ENCODE results near the gene RGR. TPM values are rescaled to one million over a fixed set of nuclear protein-coding genes. Genes with fewer than 3 reads are reported as not detected.

RGR gene
- total RNA-seq, 1 donor from 2014 or later = 0.19 TPM

DNA sequence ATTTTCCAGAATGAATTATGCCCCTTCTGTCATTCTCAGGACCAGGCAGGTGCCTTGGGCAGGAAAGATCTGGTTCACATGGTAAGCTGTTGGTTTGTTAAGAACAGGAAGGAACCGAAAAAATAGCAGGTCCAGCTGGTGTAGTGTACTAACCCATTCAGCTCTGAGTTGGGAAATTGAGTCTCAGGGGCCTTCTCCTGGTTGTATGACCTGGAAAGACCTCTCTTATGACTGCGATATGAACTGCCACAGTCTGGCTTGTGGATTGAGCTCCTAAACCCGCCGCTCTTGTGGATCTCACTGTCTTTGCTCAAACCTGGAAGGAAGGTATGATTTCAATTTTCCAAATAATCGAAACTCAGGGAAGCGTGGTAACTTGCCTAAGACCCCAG is 8.1 kb upstream of the RGR start:
- no peak overlapping the region for H3K4me3 ChIP-seq
- peaks cover 4% of the 10 kb centered on the region for H3K4me1 ChIP-seq
- H3K9me3 ChIP-seq (replicated peaks) = no peaks in the 10 kb centered on the region
- H3K36me3 ChIP-seq = no peaks in the 10 kb centered on the region
- TF ChIP-seq, protein P1, sequence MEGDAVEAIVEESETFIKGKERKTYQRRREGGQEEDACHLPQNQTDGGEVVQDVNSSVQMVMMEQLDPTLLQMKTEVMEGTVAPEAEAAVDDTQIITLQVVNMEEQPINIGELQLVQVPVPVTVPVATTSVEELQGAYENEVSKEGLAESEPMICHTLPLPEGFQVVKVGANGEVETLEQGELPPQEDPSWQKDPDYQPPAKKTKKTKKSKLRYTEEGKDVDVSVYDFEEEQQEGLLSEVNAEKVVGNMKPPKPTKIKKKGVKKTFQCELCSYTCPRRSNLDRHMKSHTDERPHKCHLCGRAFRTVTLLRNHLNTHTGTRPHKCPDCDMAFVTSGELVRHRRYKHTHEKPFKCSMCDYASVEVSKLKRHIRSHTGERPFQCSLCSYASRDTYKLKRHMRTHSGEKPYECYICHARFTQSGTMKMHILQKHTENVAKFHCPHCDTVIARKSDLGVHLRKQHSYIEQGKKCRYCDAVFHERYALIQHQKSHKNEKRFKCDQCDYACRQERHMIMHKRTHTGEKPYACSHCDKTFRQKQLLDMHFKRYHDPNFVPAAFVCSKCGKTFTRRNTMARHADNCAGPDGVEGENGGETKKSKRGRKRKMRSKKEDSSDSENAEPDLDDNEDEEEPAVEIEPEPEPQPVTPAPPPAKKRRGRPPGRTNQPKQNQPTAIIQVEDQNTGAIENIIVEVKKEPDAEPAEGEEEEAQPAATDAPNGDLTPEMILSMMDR (IDR thresholded peaks at IDR 0.05; ENCODE audit: borderline replicate concordance) = no peak
- DNase-seq = no peak
- H3K27me3 ChIP-seq (ENCODE audit: low read depth) = peaks cover 60% of the 10 kb centered on the region
- H3K27ac ChIP-seq (replicated peaks) = peak overlapping the region; percentile 41
- intact Hi-C loops (cut with micrococcal nuclease) = no loop called here

- peak; percentile 52 for DNase-seq
- Histone ChIP-seq H3K9me3 (replicated peaks) (no peaks in the 10 kb centered on the region), H3K27ac (replicated peaks) (peak overlapping the region; percentile 41), H3K4me1 (peaks cover 4% of the 10 kb centered on the region), H3K27me3 (ENCODE audit: low read depth) (peaks cover 55% of the 10 kb centered on the region), H3K36me3 (no peaks in the 10 kb centered on the region), H3K4me3 (no peak overlapping the region)
- intact Hi-C loops (cut with micrococcal nuclease) = no loop called here
- TF ChIP-seq, protein P1 (IDR thresholded peaks at IDR 0.05; ENCODE audit: borderline replicate concordance) = peak; percentile 32
Measured at GRCh38 chr10:84237199-84238051, 7.4 kb upstream of the RGR start.

DNA sequence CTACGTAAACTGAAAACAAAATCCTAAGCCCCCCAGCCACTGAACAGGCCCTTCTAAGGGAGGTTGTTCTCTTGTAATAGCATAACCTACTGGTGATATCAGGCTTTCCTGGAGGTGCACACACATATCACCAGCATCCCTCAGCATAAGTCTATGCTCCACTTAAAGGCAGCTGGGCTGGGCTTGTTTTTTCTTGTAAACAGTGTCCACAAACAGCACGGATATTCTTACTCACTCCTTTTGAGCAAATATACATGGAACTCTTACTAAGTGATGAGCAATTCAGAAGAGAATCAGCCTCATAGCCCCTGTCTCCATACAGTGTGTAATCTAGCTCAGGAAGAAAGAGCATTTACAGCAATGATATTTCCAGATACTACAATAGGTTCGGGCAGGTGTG is 5.9 kb upstream of the RGR start:
- peaks cover 47% of the 10 kb centered on the region for H3K27me3 ChIP-seq (ENCODE audit: low read depth)
- H3K9me3 ChIP-seq (replicated peaks) = no peaks in the 10 kb centered on the region
- intact Hi-C loops (cut with micrococcal nuclease) = no loop called here

GRCh38 chr10:84241185-84241790 is 3.6 kb upstream of the RGR start, which contains the start of gene LRIT1:
Gene LRIT1 (minus strand): TSS chr10:84241546. CDS start chr10:84241439, 107 bp downstream.
- H3K36me3 ChIP-seq = no peaks in the 10 kb centered on the region
- H3K27ac ChIP-seq (replicated peaks) = peak within 1 kb of the TSS; percentile 23
- TF ChIP-seq, protein P1 (IDR thresholded peaks at IDR 0.05; ENCODE audit: borderline replicate concordance) = no peak
- peaks cover 4% of the 10 kb centered on the region for H3K4me1 ChIP-seq
- no peak within 1 kb of the TSS for H3K4me3 ChIP-seq
- intact Hi-C loops (cut with micrococcal nuclease) = no loop called here
- DNase-seq = no peak
- no peaks in the 10 kb centered on the region for H3K9me3 ChIP-seq (replicated peaks)
- H3K27me3 ChIP-seq (ENCODE audit: low read depth) = peaks cover 26% of the 10 kb centered on the region

More for the DNA sequence above, 5.9 kb upstream of the RGR start:
- TF ChIP-seq, protein P1 (IDR thresholded peaks at IDR 0.05; ENCODE audit: borderline replicate concordance) = no peak
- H3K27ac ChIP-seq (replicated peaks) = no peak overlapping the region
- no peak overlapping the region for H3K4me3 ChIP-seq
- peaks cover 4% of the 10 kb centered on the region for H3K4me1 ChIP-seq
- no peaks in the 10 kb centered on the region for H3K36me3 ChIP-seq
- no peak for DNase-seq

GRCh38 chr10:84243759-84244158 is 1.1 kb upstream of the RGR start:
- no peak for DNase-seq
- Histone ChIP-seq H3K4me1 (peaks cover 4% of the 10 kb centered on the region), H3K36me3 (no peaks in the 10 kb centered on the region), H3K27me3 (ENCODE audit: low read depth) (peaks cover 22% of the 10 kb centered on the region), H3K9me3 (replicated peaks) (no peaks in the 10 kb centered on the region), H3K4me3 (no peak overlapping the region), H3K27ac (replicated peaks) (peak overlapping the region; percentile 66)
- intact Hi-C loops (cut with micrococcal nuclease) = no loop called here
- TF ChIP-seq, protein P1 (IDR thresholded peaks at IDR 0.05; ENCODE audit: borderline replicate concordance) = no peak
